Right atrium auricular region (tissue), 2 donors: ENCODE measurements around the gene FUCA2. TPM values are rescaled to one million over a fixed set of nuclear protein-coding genes. Genes with fewer than 3 reads are reported as not detected.

Experiments used
- DNase-seq: peaks from one replicate; pipeline ENCODE4 v3.0.0-alpha.2; 2019; ENCODE audit warnings: low spot score
- H3K27ac ChIP-seq, 2 donors: fragments of 200-600 bp; sonication (generic); 1 replicate in 1 of 2; 2 replicates in 1 of 2; pipeline ENCODE4 v1.5.1; 2016 to 2019
- H3K27me3 ChIP-seq, 2 donors: fragments of 200-600 bp; sonication (generic); one replicate each; pipeline versions ENCODE4 v1.5.1 to v1.6.0; 2017 to 2019
- H3K36me3 ChIP-seq: fragments of 200-600 bp; sonication (generic); one replicate; pipeline ENCODE4 v1.5.1; 2016
- H3K4me1 ChIP-seq, 2 donors: fragments of 200-600 bp; sonication (generic); one replicate each; pipeline versions ENCODE4 v1.5.1 to v1.6.0; 2017 to 2019
- H3K4me3 ChIP-seq, 2 donors: fragments of 200-600 bp; sonication (generic); 1 replicate in 1 of 2; 2 replicates in 1 of 2; pipeline ENCODE4 v1.5.1; 2017 to 2019; ENCODE audit warnings: mild to moderate bottlenecking in 1 of 2, moderate library complexity in 1 of 2
- H3K9me3 ChIP-seq, 2 donors: fragments of 200-600 bp; sonication (generic); one replicate each; pipeline ENCODE4 v1.5.1; 2019
- CTCF ChIP-seq, 2 donors: fragments of 200-600 bp; sonication (generic); IDR thresholded peaks; one replicate each; pipeline ENCODE4 v1.5.1; 2019; ENCODE audit warnings: antibody characterized with exemption in 2 of 2
- total RNA-seq, 2 donors: library from RNA; depleted of rRNA; stranded (reverse); fragments of >200 nt; gene quantifications; one replicate each; pipeline ENCODE4 v1.1.0, GENCODE V29; 2016

The FUCA2 gene
- total RNA-seq, 2 donors from 2014 or later = 17.3 to 27.3 TPM

- Histone ChIP-seq H3K4me1 (no peaks in the 10 kb centered on the region), H3K4me3 (no peak overlapping the region), H3K36me3 (no peaks in the 10 kb centered on the region), H3K27ac (no peak overlapping the region), H3K9me3 (no peaks in the 10 kb centered on the region), H3K27me3 (no peaks in the 10 kb centered on the region)
- no peak for TF ChIP-seq CTCF (IDR thresholded peaks at IDR 0.05)
- DNase-seq = no peak
Observed at GRCh38 chr6:143531720-143532499, 20.4 kb upstream of the FUCA2 start.

GRCh38 chr6:143529095-143529494 lies 17.6 kb upstream of the FUCA2 start:
- no peaks in the 10 kb centered on the region for H3K4me1 ChIP-seq
- no peaks in the 10 kb centered on the region for H3K27me3 ChIP-seq
- no peaks in the 10 kb centered on the region for H3K9me3 ChIP-seq
- no peak overlapping the region for H3K4me3 ChIP-seq
- no peak for DNase-seq
- no peak overlapping the region for H3K27ac ChIP-seq
- no peak for TF ChIP-seq CTCF (IDR thresholded peaks at IDR 0.05)
- no peaks in the 10 kb centered on the region for H3K36me3 ChIP-seq

GRCh38 chr6:143528164-143528811 lies 16.8 kb upstream of the FUCA2 start:
- no peak for TF ChIP-seq CTCF (IDR thresholded peaks at IDR 0.05)
- H3K4me3 ChIP-seq = no peak overlapping the region
- H3K27me3 ChIP-seq = no peaks in the 10 kb centered on the region
- no peak for DNase-seq
- H3K4me1 ChIP-seq = no peaks in the 10 kb centered on the region
- no peaks in the 10 kb centered on the region for H3K36me3 ChIP-seq
- H3K27ac ChIP-seq = no peak overlapping the region
- no peaks in the 10 kb centered on the region for H3K9me3 ChIP-seq

- DNase-seq = no peak
- TF ChIP-seq CTCF (IDR thresholded peaks at IDR 0.05) = no peak
- Histone ChIP-seq H3K9me3 (no peaks in the 10 kb centered on the region), H3K27me3 (no peaks in the 10 kb centered on the region), H3K4me3 (no peak overlapping the region), H3K36me3 (no peaks in the 10 kb centered on the region), H3K27ac (no peak overlapping the region), H3K4me1 (no peaks in the 10 kb centered on the region)
Observed at GRCh38 chr6:143527677-143528076, 16.2 kb upstream of the FUCA2 start.

GRCh38 chr6:143525356-143525755 lies 13.8 kb upstream of the FUCA2 start:
- H3K9me3 ChIP-seq = no peaks in the 10 kb centered on the region
- no peaks in the 10 kb centered on the region for H3K27me3 ChIP-seq
- no peaks in the 10 kb centered on the region for H3K36me3 ChIP-seq
- H3K4me3 ChIP-seq = no peak overlapping the region
- H3K27ac ChIP-seq = no peak overlapping the region
- no peak for TF ChIP-seq CTCF (IDR thresholded peaks at IDR 0.05)
- no peak for DNase-seq
- no peaks in the 10 kb centered on the region for H3K4me1 ChIP-seq
